ENCODE measurements around the gene APOM.

DNA sequence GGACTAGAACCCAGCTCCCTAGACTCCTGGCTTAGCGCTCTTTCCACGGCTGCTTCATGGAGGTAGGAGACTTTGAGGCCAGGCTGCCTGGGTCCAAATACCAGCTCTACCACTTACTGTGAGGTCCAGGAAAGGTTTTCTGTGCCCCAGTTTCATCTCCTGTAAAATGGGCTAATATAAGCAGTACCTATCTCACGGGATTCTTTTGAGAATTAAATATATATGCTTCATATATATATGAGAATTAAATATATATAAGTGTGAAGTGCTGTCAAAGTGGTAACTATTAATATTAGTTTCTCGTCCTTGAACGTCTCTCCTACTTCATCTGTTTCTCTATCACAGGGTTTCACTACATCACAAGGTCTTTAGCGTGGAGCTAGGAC, 35.4 kb downstream of the APOM start:
- TF ChIP-seq, protein P1, sequence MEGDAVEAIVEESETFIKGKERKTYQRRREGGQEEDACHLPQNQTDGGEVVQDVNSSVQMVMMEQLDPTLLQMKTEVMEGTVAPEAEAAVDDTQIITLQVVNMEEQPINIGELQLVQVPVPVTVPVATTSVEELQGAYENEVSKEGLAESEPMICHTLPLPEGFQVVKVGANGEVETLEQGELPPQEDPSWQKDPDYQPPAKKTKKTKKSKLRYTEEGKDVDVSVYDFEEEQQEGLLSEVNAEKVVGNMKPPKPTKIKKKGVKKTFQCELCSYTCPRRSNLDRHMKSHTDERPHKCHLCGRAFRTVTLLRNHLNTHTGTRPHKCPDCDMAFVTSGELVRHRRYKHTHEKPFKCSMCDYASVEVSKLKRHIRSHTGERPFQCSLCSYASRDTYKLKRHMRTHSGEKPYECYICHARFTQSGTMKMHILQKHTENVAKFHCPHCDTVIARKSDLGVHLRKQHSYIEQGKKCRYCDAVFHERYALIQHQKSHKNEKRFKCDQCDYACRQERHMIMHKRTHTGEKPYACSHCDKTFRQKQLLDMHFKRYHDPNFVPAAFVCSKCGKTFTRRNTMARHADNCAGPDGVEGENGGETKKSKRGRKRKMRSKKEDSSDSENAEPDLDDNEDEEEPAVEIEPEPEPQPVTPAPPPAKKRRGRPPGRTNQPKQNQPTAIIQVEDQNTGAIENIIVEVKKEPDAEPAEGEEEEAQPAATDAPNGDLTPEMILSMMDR (IDR thresholded peaks at IDR 0.05) = no peak
- TF ChIP-seq EZH2 (IDR thresholded peaks at IDR 0.05) (no peak), EZH2phosphoT487 (IDR thresholded peaks at IDR 0.05) (no peak)
